ENCODE measurements around the gene DEFB113.

Gene DEFB113

DNA sequence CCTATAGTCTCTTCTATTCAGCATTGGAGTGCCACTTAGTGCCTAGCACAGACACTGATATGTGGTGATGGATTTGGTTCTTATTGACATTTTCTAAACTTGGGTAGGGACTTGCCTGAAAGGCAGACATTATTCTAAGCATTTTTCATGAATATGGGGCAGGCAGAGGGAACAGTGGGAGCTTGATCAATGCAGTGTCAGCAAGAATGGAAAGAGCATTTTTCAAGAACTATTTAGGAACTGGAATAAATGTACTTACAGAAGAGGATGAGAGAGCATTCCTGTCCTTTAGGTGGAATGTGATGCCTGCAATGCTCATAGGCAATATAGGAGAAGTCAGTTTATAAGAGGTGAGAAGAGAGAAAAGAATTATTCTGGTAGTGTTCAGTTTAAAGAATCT, 31.6 kb downstream of the DEFB113 start:
- DNase-seq (ENCODE audit: extremely low read depth in 1 of 2, low read depth in 1 of 2) = no peak

DNA sequence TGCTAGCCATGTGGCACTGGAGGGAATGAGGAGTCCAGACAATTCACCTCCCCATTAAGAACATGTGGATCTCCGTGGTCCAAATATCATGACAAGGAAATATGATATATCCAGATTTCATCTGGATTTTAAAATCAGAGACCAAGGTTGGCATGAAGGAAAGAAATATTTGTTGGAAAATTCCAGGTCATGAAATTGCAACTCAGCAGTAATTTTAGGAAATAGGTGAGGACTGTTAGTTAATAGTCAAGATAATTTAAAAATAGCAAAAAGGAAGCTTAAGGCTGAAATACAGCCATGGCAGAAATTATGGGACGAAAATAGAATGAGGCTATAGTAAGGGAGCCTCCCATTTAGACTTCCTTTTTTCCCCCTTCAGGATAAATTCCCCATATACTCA, 32.4 kb downstream of the DEFB113 start:
- no peak for DNase-seq (ENCODE audit: extremely low read depth in 1 of 2, low read depth in 1 of 2)

- DNase-seq (ENCODE audit: extremely low read depth in 1 of 2, low read depth in 1 of 2) = no peak
Observed at GRCh38 chr6:49935387-49935786, 34.0 kb downstream of the DEFB113 start.

- DNase-seq (ENCODE audit: extremely low read depth in 1 of 2, low read depth in 1 of 2) = no peak
Observed at GRCh38 chr6:49934770-49935169, 34.7 kb downstream of the DEFB113 start.

GRCh38 chr6:49933526-49933925, 35.9 kb downstream of the DEFB113 start:
- no peak for DNase-seq (ENCODE audit: extremely low read depth in 1 of 2, low read depth in 1 of 2)

DNA sequence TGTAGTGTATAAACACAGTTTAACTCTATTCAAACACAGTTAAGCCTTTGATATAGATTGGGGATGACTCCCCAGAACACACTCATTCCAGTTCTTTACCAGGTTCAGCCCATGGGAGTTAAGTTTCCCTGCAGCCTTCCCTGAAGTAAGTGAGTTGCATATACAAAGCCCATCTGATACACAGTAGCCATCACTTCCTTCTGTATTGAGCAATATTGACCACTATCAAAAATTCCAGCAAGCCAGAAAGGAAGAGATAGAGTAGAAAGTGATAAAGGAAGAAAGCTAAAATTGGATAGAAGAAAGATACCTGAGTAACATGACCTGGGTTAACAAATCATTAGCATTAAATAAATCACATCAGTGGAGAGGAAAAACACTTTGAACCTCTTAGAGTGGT, 40.1 kb downstream of the DEFB113 start:
- no peak for DNase-seq (ENCODE audit: extremely low read depth in 1 of 2, low read depth in 1 of 2)

DNA sequence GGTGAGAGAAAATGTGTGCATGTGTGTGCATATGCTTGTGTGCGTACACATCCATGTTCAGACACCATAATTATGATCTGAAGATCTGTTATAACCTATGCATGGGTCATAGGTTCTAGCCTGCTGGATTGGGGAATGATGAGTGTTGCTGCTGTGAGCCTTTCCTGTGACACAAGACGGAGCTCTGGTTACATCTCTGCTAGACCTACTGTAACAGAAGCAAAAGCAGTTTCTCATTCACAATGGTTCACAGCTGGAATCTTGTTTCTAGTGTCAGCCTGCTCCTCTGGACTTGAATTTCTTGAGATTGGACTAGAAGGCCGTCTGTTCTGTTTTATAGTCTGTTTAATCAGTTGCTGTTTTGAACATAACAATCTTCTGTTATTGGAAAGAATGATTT, 45.6 kb downstream of the DEFB113 start:
- no peak for DNase-seq (ENCODE audit: extremely low read depth in 1 of 2, low read depth in 1 of 2)

GRCh38 chr6:49919935-49920644, 49.3 kb downstream of the DEFB113 start:
- DNase-seq (ENCODE audit: extremely low read depth in 1 of 2, low read depth in 1 of 2) = no peak

DNA sequence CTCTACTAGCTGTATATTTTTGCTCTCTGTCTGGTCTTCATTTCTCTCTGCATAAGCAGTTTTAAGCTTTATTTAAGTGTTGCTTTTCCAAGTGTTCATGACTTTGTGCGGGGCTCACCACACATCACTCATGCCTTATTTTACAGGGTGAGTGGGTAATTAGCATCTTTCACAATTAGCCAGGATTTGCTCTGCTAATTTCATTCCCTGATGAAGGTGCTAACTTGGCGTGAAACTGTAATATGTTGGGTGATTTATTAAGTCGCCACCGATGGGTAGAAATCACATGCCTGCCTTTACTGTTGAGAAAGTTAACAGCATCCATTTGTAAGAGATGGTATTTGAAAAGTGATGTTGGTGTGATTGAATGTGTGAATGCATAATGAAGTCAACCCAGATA, 50.2 kb downstream of the DEFB113 start:
- DNase-seq (ENCODE audit: extremely low read depth in 1 of 2, low read depth in 1 of 2) = no peak

GRCh38 chr6:49918787-49919186, 50.6 kb downstream of the DEFB113 start:
- DNase-seq (ENCODE audit: extremely low read depth in 1 of 2, low read depth in 1 of 2) = no peak
